ENCODE measurements around the gene TTPAL. TPM values are rescaled to one million over a fixed set of nuclear protein-coding genes. Genes with fewer than 3 reads are reported as not detected.

The TTPAL gene, protein sequence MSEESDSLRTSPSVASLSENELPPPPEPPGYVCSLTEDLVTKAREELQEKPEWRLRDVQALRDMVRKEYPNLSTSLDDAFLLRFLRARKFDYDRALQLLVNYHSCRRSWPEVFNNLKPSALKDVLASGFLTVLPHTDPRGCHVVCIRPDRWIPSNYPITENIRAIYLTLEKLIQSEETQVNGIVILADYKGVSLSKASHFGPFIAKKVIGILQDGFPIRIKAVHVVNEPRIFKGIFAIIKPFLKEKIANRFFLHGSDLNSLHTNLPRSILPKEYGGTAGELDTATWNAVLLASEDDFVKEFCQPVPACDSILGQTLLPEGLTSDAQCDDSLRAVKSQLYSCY
- total RNA-seq, result 10 to 100 TPM; 16.1 to 17.2 TPM

DNA sequence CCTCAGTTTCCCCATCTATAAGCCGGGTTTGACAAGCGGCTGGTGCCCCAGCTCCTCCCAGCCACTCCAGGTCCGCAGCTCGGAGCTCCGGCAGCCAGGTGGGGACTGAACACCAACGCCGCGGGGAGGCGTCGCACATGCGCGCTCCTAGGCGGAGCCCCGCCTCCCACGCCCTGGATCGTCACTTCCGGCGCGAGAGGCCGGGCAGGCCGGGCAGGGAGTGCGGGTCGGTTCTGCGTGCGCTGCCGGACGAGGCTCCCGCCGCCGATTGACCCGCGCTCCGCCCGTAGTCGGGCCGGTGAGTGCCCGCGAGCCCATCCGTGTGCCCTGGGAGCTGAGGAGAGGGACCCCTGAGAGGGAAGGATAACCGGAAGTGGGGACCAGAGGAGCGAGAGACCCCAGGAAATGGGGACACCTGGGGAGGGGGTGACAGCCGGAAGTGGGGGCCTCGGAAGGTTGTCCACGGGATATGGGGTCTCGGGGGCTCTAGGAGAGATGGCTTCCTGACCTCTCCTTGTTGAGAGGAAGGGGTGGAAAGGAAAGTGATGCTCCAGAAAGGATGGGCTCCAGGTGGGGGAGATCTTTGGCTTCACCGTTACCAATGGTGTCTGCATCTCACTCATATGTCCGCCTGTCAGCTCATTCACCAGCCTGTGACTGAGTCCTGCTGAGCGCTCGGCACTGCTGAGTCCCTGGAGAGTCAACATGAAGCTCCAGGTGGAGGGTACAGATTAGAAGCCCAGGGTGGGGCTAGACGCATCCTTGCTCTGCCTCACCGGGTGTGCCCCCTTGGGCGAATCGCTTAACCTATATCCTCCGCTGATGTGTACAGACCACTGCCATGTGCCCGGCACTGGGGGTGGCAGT lies at the start of gene TTPAL:
Gene TTPAL, plus strand, starts transcription at position 181 of the 867 bp plus-strand sequence. CDS start 4,126 bp downstream, outside the sequence.

DNA sequence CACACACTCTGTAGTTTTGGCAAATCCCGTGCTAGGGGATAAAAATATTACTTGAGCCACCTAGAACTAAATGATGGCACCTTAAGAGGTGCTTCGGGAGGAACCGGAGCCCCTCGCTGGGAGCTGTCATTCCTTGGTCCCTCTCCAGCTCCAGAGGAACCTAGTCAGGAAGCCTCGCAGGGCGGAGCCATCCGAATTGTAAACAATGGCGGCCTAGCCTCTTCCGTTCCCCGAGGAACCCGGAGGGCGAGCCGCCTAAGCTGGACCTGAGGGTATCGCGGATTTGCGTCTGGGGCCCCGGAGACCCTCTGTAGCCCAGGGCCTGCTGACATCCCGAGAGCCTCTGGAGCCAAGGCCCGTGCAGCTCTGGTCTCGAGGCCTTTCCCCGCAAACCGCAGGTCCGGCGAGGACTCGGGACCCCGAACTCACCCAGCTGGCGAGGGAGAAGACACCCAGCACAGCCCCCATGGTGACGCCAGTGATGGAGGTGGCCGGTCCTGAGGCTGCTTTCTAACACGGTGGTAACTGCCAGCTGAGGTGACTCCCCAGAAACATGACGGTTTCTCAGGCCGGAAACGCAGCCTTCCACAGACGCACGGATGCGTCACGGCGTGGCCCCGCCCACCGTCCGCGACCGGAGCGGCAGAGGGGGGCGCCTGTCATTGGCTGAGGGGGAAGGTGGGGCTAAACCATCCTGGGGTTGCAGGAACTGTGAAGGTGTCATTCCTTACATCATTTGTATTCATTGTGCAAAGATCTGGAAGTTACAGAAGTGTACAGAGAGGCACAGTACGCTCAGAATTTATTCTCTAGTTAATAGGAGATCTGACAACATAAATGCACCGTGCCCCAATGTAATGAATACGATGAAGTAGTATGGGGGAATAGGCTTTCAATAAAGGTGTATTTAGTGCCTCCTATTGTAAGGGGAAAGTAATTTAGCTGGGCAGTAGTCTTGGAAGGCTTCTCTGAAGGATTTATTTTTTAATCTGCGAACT lies 46.1 kb downstream of the TTPAL start, which contains the start of gene SERINC3:
Gene SERINC3, minus strand, starts transcription at position 587 of the 998 bp plus-strand sequence. Its CDS starts 119 bp downstream, at position 468.

Other genes with a start within 250 kb of the TTPAL start
- not detected for gene GDAP1L1, start 228.6 kb upstream of the TTPAL start, total RNA-seq
- gene FITM2, start 164.7 kb upstream of the TTPAL start, total RNA-seq, result 1 to 10 TPM; 4.1 to 4.8 TPM
- not detected for gene R3HDML, start 138.8 kb upstream of the TTPAL start, total RNA-seq
- not detected for gene HNF4A, start 120.2 kb upstream of the TTPAL start, total RNA-seq
- 10 to 100 TPM; 83.0 to 83.6 TPM for gene SERINC3, start 46.2 kb downstream of the TTPAL start, total RNA-seq
- 1 to 10 TPM; 3.3 TPM for gene PKIG, start 106.7 kb downstream of the TTPAL start, total RNA-seq
- gene ADA, start 175.8 kb downstream of the TTPAL start, total RNA-seq, result 100 to 1,000 TPM; 105 to 109 TPM
- gene CCN5, start 239.5 kb downstream of the TTPAL start, total RNA-seq, result not detected